Endodermal cell (in vitro differentiated cells): ENCODE results near the gene GRIPAP1. TPM values are rescaled to one million over a fixed set of nuclear protein-coding genes. Genes with fewer than 3 reads are reported as not detected.
A peak's percentile ranks its signal among the peaks of the same experiment; 100 is the strongest.

Source experiments
- DNase-seq: peaks from one replicate; pipeline ENCODE4 v3.0.0-alpha.2; 2017
- H3K27ac ChIP-seq: 2 replicates; pipeline ENCODE4 v1.5.1; 2013; ENCODE audit warnings: mild to moderate bottlenecking, low read depth, low read length, moderate library complexity
- H3K27me3 ChIP-seq: 2 replicates; pipeline ENCODE4 v1.6.1; 2013; ENCODE audit warnings: mild to moderate bottlenecking, low read length, moderate library complexity; ENCODE audit not compliant: insufficient read depth, control insufficient read depth, poor library complexity, severe bottlenecking
- H3K36me3 ChIP-seq: 2 replicates; pipeline ENCODE4 v1.7.0; 2013; ENCODE audit warnings: mild to moderate bottlenecking, low read length, moderate library complexity; ENCODE audit not compliant: control insufficient read depth, insufficient read depth
- H3K4me1 ChIP-seq: one replicate; pipeline ENCODE4 v1.7.0; 2013; ENCODE audit warnings: low read length; ENCODE audit not compliant: control insufficient read depth, insufficient read depth
- H3K4me3 ChIP-seq: 2 replicates; pipeline ENCODE4 v1.5.1; 2013; ENCODE audit warnings: mild to moderate bottlenecking, low read length, moderate library complexity
- H3K9ac ChIP-seq: 2 replicates; pipeline ENCODE4 v1.6.1; 2013; ENCODE audit warnings: mild to moderate bottlenecking, low read length, moderate library complexity; ENCODE audit not compliant: poor library complexity, severe bottlenecking; ENCODE audit errors: extremely low read depth
- H3K9me3 ChIP-seq: 2 replicates; pipeline ENCODE4 v1.6.1; 2013; ENCODE audit warnings: mild to moderate bottlenecking, low read length, moderate library complexity; ENCODE audit not compliant: control insufficient read depth
- H3K27ac Mint-ChIP-seq: 2 replicates; pipeline ENCODE4 v1.8.0; 2020; ENCODE audit warnings: mixed read lengths
- H3K27me3 Mint-ChIP-seq: 2 replicates; pipeline ENCODE4 v1.8.0; 2021; ENCODE audit warnings: mild to moderate bottlenecking, mixed read lengths; ENCODE audit not compliant: insufficient read depth
- H3K36me3 Mint-ChIP-seq: 2 replicates; pipeline ENCODE4 v1.8.0; 2020; ENCODE audit warnings: low read depth, mixed read lengths
- H3K4me1 Mint-ChIP-seq: 2 replicates; pipeline ENCODE4 v1.8.0; 2020; ENCODE audit warnings: mixed read lengths
- H3K4me3 Mint-ChIP-seq: 2 replicates; pipeline ENCODE4 v1.8.0; 2020; ENCODE audit warnings: mild to moderate bottlenecking, moderate library complexity, mixed read lengths
- H3K9me3 Mint-ChIP-seq: 2 replicates; pipeline ENCODE4 v1.8.0; 2020; ENCODE audit warnings: mild to moderate bottlenecking, mixed read lengths
- WGBS, 2 experiments: methylation state at CpG; one replicate each; pipeline versions ENCODE4 v1.1.5 to v1.1.7; 2013; ENCODE audit warnings: missing lambda C conversion rate in 2 of 2, mixed read lengths in 1 of 2; ENCODE audit not compliant: insufficient coverage in 1 of 2, insufficient read length in 1 of 2; 5-methylcytosine and 5-hydroxymethylcytosine counted together
- total RNA-seq, 2 donors: library from RNA; stranded (reverse); fragmentation: NEBNext Ultra II Directional in 1 of 2; extraction: Animal tissue kit (Norgen Biotek cat#: 25700) in 1 of 2; gene quantifications; 2 replicates in 1 of 2; 3 replicates in 1 of 2; pipeline ENCODE4 v1.2.1, GENCODE V29; 2021
- TF ChIP-seq, protein P1 (sequence below): fragments of 200-600 bp; sonication (generic); conservative IDR thresholded peaks from 2 replicates; pipeline ENCODE4 v1.5.0; 2021; ENCODE audit warnings: antibody characterized with exemption, mild to moderate bottlenecking

The GRIPAP1 gene
- total RNA-seq, 2 donors from 2014 or later: 55.9 to 63.1 TPM

DNA sequence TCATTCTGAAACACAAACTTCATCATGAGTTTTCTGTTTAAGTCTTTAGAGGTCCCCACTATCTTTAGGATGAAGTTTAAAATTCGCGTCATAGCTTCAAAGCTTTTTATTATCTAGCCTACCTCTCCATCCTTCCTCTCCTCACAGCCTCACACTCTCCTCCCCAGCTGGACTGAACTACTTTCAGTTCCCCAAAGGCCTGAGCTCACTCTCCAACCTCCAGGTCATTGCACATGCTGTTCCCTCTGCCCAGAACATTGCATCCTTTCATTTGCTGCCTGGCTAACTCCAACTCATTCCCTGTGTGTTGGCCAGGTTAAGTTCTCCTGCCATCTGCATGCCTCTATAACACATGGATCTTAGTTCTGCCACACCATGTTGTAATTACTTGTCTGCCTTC lies 41.8 kb downstream of the GRIPAP1 start:
- Mint-ChIP-seq H3K36me3 (peaks cover 2% of the 10 kb centered on the region), H3K4me3 (no peak overlapping the region), H3K27ac (no peak overlapping the region), H3K9me3 (peaks cover 58% of the 10 kb centered on the region), H3K27me3 (no peaks in the 10 kb centered on the region), H3K4me1 (peaks cover 9% of the 10 kb centered on the region)
- no peaks in the 10 kb centered on the region for H3K27me3 ChIP-seq
- H3K4me3 ChIP-seq: no peak overlapping the region
- H3K4me1 ChIP-seq: no peaks in the 10 kb centered on the region
- H3K36me3 ChIP-seq: peaks cover 5% of the 10 kb centered on the region
- no peak overlapping the region for H3K9ac ChIP-seq
- TF ChIP-seq, protein P1, sequence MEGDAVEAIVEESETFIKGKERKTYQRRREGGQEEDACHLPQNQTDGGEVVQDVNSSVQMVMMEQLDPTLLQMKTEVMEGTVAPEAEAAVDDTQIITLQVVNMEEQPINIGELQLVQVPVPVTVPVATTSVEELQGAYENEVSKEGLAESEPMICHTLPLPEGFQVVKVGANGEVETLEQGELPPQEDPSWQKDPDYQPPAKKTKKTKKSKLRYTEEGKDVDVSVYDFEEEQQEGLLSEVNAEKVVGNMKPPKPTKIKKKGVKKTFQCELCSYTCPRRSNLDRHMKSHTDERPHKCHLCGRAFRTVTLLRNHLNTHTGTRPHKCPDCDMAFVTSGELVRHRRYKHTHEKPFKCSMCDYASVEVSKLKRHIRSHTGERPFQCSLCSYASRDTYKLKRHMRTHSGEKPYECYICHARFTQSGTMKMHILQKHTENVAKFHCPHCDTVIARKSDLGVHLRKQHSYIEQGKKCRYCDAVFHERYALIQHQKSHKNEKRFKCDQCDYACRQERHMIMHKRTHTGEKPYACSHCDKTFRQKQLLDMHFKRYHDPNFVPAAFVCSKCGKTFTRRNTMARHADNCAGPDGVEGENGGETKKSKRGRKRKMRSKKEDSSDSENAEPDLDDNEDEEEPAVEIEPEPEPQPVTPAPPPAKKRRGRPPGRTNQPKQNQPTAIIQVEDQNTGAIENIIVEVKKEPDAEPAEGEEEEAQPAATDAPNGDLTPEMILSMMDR: no peak
- no peak for DNase-seq
- 100% methylated on average over 2 of the region's 2 CpGs; no CpG with 5 or more reads in 1 of the 2 experiments for WGBS, 2 experiments
- H3K9me3 ChIP-seq: no peaks in the 10 kb centered on the region
- no peak overlapping the region for H3K27ac ChIP-seq

DNA sequence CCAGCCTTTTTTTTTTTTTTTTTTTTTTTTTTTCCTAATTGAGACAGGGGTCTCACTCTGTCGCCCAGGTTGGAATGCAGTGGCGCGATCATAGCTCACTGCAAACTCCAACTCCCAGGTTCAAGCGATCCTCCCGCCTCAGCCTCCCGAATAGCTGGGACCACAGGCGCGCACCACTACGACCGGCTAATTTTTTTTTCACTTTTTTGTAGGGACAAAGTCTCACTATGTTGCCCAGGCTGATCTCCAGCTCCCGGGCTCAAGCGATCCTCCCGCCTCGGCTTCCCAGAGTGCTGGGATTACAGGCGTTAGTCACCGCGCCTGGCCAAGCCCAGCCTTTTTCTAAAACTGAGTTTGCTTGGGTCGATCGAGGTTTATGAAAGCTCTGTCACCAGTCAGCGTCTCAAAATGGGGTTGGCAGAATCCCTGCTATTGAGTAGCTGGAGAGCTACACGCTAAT lies 43.4 kb downstream of the GRIPAP1 start:
- Histone ChIP-seq H3K4me3 (peak overlapping the region; percentile 80), H3K4me1 (no peaks in the 10 kb centered on the region), H3K9ac (peak overlapping the region; percentile 70), H3K27ac (peak overlapping the region; percentile 50), H3K36me3 (peaks cover 19% of the 10 kb centered on the region), H3K27me3 (no peaks in the 10 kb centered on the region), H3K9me3 (no peaks in the 10 kb centered on the region)
- H3K27ac Mint-ChIP-seq: peak overlapping the region; percentile 94
- H3K36me3 Mint-ChIP-seq: peaks cover 11% of the 10 kb centered on the region
- no peaks in the 10 kb centered on the region for H3K27me3 Mint-ChIP-seq
- no peak for DNase-seq
- H3K4me3 Mint-ChIP-seq: peak overlapping the region; percentile 91
- TF ChIP-seq, protein P1: no peak
- peaks cover 9% of the 10 kb centered on the region for H3K4me1 Mint-ChIP-seq
- WGBS, 2 experiments: 2 to 4% methylated on average over 11 to 21 of the region's 21 CpGs
- H3K9me3 Mint-ChIP-seq: peaks cover 61% of the 10 kb centered on the region

DNA sequence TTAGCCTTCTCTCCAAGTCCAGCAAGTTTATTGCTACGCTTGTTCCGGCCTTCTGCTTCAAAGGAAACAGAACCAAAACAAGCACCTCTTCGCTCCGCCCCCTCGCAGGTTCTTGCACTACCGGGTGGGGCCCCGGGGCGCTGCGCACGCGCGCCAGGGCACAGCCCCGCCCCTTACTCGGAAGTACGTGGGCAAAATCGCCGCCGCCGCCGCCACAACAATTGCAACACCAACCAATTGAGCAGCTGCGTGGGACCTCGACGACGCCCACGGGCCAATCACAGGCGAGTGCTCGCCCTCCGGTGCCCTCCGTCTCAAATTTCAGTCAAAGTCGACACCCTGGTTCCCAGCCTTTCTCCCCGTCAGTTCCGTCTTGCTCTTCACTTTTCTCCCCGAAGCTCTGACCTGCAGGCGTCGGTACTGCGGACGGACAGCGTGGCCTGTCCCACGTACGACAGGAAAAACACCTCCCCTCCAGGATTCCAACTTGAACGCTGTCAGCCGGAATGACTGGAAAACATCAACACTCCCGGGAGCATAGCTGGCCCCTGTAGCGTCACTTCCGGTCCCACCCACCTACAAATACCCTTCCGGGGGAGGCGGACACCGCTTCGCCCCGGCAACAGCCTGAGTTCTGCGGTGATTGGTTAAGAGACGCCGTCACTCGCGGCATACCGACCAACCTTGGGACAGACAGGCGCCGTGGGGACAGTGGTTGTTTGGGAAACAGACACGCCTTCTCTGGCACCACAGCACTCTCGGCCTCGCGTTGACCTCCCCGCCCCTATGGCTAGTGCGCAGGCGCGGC lies 44.0 kb downstream of the GRIPAP1 start:
- TF ChIP-seq, protein P1: no peak
- Histone ChIP-seq H3K4me3 (peak overlapping the region; percentile 87), H3K27me3 (no peaks in the 10 kb centered on the region), H3K9ac (peak overlapping the region; percentile 95), H3K36me3 (peaks cover 24% of the 10 kb centered on the region), H3K4me1 (no peaks in the 10 kb centered on the region), H3K27ac (peak overlapping the region; percentile 99), H3K9me3 (no peaks in the 10 kb centered on the region)
- H3K9me3 Mint-ChIP-seq: peaks cover 63% of the 10 kb centered on the region
- no peaks in the 10 kb centered on the region for H3K27me3 Mint-ChIP-seq
- H3K4me1 Mint-ChIP-seq: peaks cover 9% of the 10 kb centered on the region
- DNase-seq: peak; percentile 97
- peak overlapping the region; percentile 91 for H3K4me3 Mint-ChIP-seq
- peak overlapping the region; percentile 100 for H3K27ac Mint-ChIP-seq
- WGBS, 2 experiments: 0% methylated on average over 4 to 64 of the region's 66 CpGs
- H3K36me3 Mint-ChIP-seq: peaks cover 13% of the 10 kb centered on the region
